Body of pancreas (tissue), 4 donors: Measurements from ENCODE around the gene PLCB4. TPM values are rescaled to one million over a fixed set of nuclear protein-coding genes. Genes with fewer than 3 reads are reported as not detected.

Experiments
- ATAC-seq: fragments of 150-250 bp; one replicate; pipeline ENCODE4 v1.9.1; 2016
- DNase-seq, 4 donors: peaks; one replicate each; pipeline ENCODE4 v3.0.0-alpha.2; 2019
- H3K27ac ChIP-seq, 4 donors: fragments of 200-600 bp; sonication (generic); 1 replicate in 3 of 4; 2 replicates in 1 of 4; pipeline versions ENCODE4 v1.5.1 to v1.6.1; 2016 to 2019; ENCODE audit warnings: mild to moderate bottlenecking in 1 of 4, mixed read lengths in 1 of 4, moderate library complexity in 1 of 4
- H3K27me3 ChIP-seq, 2 donors: fragments of 200-600 bp; sonication (generic); one replicate each; pipeline ENCODE4 v1.6.0; 2016; ENCODE audit warnings: mild to moderate bottlenecking in 1 of 2
- H3K36me3 ChIP-seq, 2 donors: fragments of 200-600 bp; sonication (generic); replicated peaks in 1 of 2; 2 replicates each; pipeline ENCODE4 v1.5.1; 2016; ENCODE audit warnings: low read depth in 2 of 2; ENCODE audit not compliant: insufficient read depth in 1 of 2
- H3K4me1 ChIP-seq: fragments of 200-600 bp; sonication (generic); one replicate; pipeline ENCODE4 v1.6.0; 2016
- H3K4me3 ChIP-seq, 2 donors: fragments of 200-600 bp; sonication (generic); 1 replicate in 1 of 2; 2 replicates in 1 of 2; pipeline ENCODE4 v1.5.1; 2016 to 2019
- H3K9me3 ChIP-seq, 3 donors: fragments of 200-600 bp; sonication (generic); 1 replicate in 2 of 3; 2 replicates in 1 of 3; pipeline ENCODE4 v1.5.1; 2016
- POLR2A ChIP-seq, 3 donors: fragments of 450-650 bp; IDR thresholded peaks; one replicate each; pipeline ENCODE4 v1.6.1; 2016; ENCODE audit warnings: antibody characterized with exemption in 3 of 3, mild to moderate bottlenecking in 2 of 3
- WGBS, 2 donors: methylation state at CpG; one replicate each; pipeline ENCODE4 v1.1.5; 2017; 5-methylcytosine and 5-hydroxymethylcytosine counted together
- intact Hi-C: fragments of 100-400 bp; cut with DNase I; formaldehyde crosslinking; loops from one replicate; pipeline ENCODE4 v1.15.1; 2023
- total RNA-seq, 2 donors: library from RNA; depleted of rRNA; stranded (reverse); fragments of >200 nt; gene quantifications; one replicate each; pipeline ENCODE4 v1.1.0, GENCODE V29; 2016
- TF ChIP-seq, protein P1 (sequence below), 7 experiments: fragments of 450-650 bp in 4 of 7; fragments of 200-600 bp in 3 of 7; sonication (generic) in 3 of 7; IDR thresholded peaks; one replicate each; pipeline ENCODE4 v1.5.1; 2016 to 2019; ENCODE audit warnings: antibody characterized with exemption in 7 of 7

Gene PLCB4
- total RNA-seq, 2 donors from 2014 or later = 1.3 to 3.4 TPM

DNA sequence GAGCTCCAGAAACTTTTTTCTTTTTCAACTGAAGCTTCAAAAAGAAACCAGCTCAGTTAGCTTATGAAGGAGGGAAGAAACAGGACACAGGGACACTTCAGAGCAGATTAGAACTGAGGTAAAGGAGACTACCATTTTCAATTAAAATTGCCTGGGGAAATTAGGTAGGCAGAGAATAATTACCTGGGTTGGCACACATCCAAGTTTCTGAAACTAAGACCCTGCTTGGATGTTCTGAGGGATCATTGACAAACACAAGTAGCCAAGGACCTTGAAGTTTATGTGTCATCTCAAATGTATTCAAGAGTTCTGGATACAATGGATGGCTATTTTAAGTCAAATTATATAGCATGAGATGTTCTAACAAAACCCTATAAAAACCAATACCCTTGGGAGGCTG is 137.6 kb downstream of the PLCB4 start:
- Histone ChIP-seq H3K4me3 (no peak overlapping the region), H3K9me3 (no peaks in the 10 kb centered on the region), H3K4me1 (no peaks in the 10 kb centered on the region), H3K36me3 (no peaks in the 10 kb centered on the region), H3K27ac (no peak overlapping the region), H3K27me3 (no peaks in the 10 kb centered on the region)
- intact Hi-C loops = no loop called here
- TF ChIP-seq POLR2A (IDR thresholded peaks at IDR 0.05) = no peak
- TF ChIP-seq, protein P1, sequence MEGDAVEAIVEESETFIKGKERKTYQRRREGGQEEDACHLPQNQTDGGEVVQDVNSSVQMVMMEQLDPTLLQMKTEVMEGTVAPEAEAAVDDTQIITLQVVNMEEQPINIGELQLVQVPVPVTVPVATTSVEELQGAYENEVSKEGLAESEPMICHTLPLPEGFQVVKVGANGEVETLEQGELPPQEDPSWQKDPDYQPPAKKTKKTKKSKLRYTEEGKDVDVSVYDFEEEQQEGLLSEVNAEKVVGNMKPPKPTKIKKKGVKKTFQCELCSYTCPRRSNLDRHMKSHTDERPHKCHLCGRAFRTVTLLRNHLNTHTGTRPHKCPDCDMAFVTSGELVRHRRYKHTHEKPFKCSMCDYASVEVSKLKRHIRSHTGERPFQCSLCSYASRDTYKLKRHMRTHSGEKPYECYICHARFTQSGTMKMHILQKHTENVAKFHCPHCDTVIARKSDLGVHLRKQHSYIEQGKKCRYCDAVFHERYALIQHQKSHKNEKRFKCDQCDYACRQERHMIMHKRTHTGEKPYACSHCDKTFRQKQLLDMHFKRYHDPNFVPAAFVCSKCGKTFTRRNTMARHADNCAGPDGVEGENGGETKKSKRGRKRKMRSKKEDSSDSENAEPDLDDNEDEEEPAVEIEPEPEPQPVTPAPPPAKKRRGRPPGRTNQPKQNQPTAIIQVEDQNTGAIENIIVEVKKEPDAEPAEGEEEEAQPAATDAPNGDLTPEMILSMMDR (IDR thresholded peaks at IDR 0.05) = no peak
- ATAC-seq (no peak), DNase-seq (no peak)

DNA sequence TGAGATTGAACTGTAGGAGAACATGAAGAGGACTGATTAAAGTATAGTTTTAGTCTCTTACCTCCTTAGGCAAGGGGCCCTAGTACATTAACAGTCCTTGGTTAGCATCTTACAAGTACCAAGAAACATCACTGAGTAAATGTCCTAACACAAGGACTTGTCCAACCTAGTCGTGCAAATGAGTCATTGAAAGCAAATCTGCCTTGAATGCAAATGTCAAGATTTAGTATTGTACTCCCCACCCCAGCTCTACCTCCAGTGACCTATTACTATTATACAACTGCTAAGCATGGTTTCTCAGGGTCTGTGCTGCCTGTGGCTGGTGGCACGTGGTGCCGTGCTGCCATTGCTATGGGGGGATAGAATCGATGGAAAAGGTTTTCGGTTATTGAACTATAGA is 138.4 kb downstream of the PLCB4 start:
- H3K4me1 ChIP-seq = no peaks in the 10 kb centered on the region
- TF ChIP-seq, protein P1 (IDR thresholded peaks at IDR 0.05) = no peak
- TF ChIP-seq POLR2A (IDR thresholded peaks at IDR 0.05) = no peak
- H3K4me3 ChIP-seq = no peak overlapping the region
- DNase-seq = no peak
- no peaks in the 10 kb centered on the region for H3K27me3 ChIP-seq
- H3K9me3 ChIP-seq = no peaks in the 10 kb centered on the region
- no peak for ATAC-seq
- no peaks in the 10 kb centered on the region for H3K36me3 ChIP-seq
- intact Hi-C loops = no loop called here
- WGBS, 2 donors = 83 to 85% methylated on average over 5 of the region's 5 CpGs
- no peak overlapping the region for H3K27ac ChIP-seq

DNA sequence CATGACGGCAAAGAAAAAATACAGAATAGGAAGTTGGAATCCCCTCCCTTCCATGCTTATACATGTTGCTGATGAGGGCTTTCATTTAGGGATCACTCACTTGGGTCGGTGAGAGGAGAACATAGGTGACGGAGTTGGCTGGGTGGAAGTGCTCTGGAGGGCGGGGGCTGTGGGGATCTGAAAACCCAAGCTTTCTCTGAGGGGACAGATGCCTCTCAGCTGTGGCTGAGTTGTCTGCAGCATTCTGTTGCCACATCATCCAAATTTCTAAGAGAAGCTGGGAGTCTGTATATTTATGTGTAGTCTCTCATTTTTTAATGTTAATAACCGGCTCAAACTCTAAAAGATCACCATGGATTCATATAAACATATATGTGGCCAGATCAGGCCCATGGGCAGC is 141.5 kb downstream of the PLCB4 start:
- no peaks in the 10 kb centered on the region for H3K9me3 ChIP-seq
- H3K36me3 ChIP-seq = no peaks in the 10 kb centered on the region

DNA sequence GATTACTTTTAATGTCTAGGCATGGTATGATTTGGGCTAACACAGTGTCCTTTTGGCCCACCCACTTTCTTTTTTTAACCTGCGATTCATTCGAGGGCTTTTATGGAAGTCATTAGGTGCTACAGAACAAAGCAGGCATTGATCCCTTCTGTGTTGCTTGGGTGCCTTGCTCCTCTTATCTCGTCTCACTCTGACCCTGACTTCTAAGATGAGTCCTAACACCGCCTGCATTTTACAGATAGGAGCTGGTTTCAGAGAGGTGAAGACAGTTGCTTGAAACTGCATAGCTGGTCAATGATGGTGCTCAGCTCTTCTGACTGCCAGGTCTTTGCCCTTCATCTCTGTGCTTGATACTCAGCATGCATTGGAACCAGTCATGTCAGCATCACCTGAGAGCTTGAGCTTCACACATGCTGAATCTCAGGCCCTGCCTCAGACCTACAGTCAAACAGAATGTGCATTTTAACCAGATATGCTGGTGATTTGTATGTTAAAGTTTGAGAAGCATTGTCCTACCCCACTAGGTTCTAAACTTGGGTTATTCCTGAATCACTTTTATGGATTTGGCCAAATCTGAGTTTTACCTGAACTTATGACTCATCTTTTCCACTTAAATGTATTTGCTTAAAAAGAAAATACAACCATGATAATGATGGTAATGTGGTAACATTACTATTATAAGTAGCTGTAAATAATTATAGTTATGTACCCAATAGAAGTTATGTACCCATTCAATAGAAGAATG is 142.3 kb downstream of the PLCB4 start:
- Histone ChIP-seq H3K9me3 (no peaks in the 10 kb centered on the region), H3K4me1 (no peaks in the 10 kb centered on the region), H3K36me3 (no peaks in the 10 kb centered on the region), H3K27me3 (no peaks in the 10 kb centered on the region), H3K4me3 (no peak overlapping the region), H3K27ac (no peak overlapping the region)
- ATAC-seq (no peak), DNase-seq (no peak)
- TF ChIP-seq POLR2A (IDR thresholded peaks at IDR 0.05) = no peak
- TF ChIP-seq, protein P1 (IDR thresholded peaks at IDR 0.05) = no peak
- intact Hi-C loops = no loop called here
- WGBS, 2 donors = 37 to 42% methylated on average over 4 of the region's 4 CpGs

More for the DNA sequence above, 141.5 kb downstream of the PLCB4 start:
- intact Hi-C loops = no loop called here
- no peak for DNase-seq
- H3K27ac ChIP-seq = no peak overlapping the region
- WGBS, 2 donors = 76 to 84% methylated on average over 5 of the region's 5 CpGs
- H3K4me3 ChIP-seq = no peak overlapping the region
- no peaks in the 10 kb centered on the region for H3K4me1 ChIP-seq
- TF ChIP-seq POLR2A (IDR thresholded peaks at IDR 0.05) = no peak
- TF ChIP-seq, protein P1 (IDR thresholded peaks at IDR 0.05) = no peak
- no peak for ATAC-seq
- no peaks in the 10 kb centered on the region for H3K27me3 ChIP-seq

DNA sequence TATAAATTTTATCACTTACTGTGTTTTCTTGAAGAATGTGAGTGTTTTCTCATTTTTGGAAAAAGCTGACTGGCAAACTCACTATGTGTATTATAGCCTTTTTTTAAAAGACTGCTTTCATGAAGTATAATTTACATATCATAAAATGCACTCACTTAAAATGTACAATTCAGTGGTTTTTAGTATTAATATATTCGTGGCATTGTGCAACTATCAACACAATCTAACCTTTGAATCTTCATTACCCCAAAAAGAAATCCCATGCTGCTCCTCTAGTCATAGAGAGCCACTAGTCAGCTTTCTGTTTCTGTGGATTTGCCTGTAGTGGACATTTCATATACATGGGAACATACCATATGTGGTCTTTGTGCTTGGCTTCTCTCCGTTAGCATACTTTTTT is 143.8 kb downstream of the PLCB4 start:
- ATAC-seq = no peak
- 45 to 55% methylated on average over 2 of the region's 2 CpGs for WGBS, 2 donors
- intact Hi-C loops = no loop called here
- Histone ChIP-seq H3K27me3 (no peaks in the 10 kb centered on the region), H3K4me3 (no peak overlapping the region), H3K36me3 (no peaks in the 10 kb centered on the region), H3K9me3 (no peaks in the 10 kb centered on the region), H3K4me1 (no peaks in the 10 kb centered on the region), H3K27ac (no peak overlapping the region)
- no peak for TF ChIP-seq POLR2A (IDR thresholded peaks at IDR 0.05)
- TF ChIP-seq, protein P1 (IDR thresholded peaks at IDR 0.05) = no peak
- no peak for DNase-seq
